Skin of body (tissue), 2 donors: ENCODE results near the gene TFB1M. TPM values are rescaled to one million over a fixed set of nuclear protein-coding genes. Genes with fewer than 3 reads are reported as not detected.
"Not testable (repeated sequence)": the region's sequence is repeated elsewhere in the genome, so short reads cannot be mapped to it uniquely, and the experiment has no call there.

Experiments used
- DNase-seq: peaks from one replicate; lab custom pipeline; 2025; lab: John Stamatoyannopoulos, UW
- total RNA-seq: library from RNA; depleted of rRNA; stranded (reverse); fragments of >200 nt; gene quantifications from one replicate; pipeline ENCODE4 v1.2.3, GENCODE V29; 2014

TFB1M gene
- total RNA-seq, 1 donor from 2014 or later = 14.6 TPM

DNA sequence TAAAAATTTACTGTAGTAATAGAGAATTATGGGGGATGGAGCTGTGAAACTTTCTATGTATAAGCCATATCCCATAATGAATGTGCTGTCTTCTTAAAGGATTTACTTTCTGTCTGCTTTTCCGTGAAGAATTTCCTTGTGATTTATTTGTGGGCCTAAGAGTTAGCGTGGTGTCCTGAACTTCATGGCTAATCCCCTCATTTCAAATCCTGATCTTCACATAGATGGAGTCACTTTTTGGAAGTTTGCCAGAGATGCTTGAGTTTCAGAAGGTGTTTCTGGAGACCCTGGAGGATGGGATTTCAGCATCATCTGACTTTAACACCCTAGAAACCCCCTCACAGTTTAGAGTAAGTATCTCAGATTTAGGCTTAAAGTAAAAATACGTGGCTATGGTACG, 69.8 kb downstream of the TFB1M start:
- DNase-seq = no peak

DNA sequence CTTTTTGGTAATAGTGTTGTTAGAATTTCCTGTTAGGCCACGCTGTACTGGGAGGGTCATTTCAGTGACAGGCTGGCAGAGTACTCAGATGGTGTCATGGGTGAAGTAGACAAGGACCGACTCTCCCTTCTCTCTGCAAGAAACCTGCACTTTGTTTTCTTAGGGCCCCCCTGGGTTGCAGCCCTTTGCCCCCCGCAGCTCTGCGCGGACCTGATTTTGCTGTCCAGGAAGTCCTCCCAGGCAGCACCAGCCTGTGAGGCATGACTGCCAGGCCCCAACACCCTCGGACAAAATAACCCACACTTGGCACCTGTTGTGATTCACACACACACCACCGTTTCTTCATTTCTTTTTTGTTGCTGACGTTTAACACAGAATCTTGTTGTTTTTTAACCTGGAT, 72.3 kb downstream of the TFB1M start:
- DNase-seq = no peak

- DNase-seq = no peak
Observed at GRCh38 chr6:155240905-155241600, 73.2 kb downstream of the TFB1M start.

- no peak for DNase-seq
Observed at GRCh38 chr6:155237613-155238012, 76.7 kb downstream of the TFB1M start.

DNA sequence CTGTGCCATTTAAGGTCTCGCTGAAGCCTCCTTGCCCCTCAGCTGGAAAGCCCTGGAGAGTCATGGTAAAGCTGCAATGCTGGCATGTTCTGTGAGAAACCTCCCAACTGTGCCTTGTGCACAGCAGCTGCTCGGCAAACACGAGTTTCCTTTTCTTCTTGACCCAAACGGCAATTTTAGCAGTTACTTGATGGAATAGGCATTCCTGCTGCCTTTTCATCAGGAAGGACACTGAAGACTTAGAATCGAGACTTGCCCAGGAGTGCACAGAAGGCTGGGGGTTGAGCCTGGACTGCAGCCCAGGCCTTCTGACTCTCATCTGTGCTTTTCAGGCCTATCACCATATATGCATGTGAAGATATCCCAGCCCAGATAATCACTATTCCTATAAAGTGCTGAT, 79.2 kb downstream of the TFB1M start:
- no peak for DNase-seq

- DNase-seq = no peak
Observed at GRCh38 chr6:155234687-155235086, 79.6 kb downstream of the TFB1M start.

- no peak for DNase-seq
Observed at GRCh38 chr6:155234167-155234566, 80.1 kb downstream of the TFB1M start.

DNA sequence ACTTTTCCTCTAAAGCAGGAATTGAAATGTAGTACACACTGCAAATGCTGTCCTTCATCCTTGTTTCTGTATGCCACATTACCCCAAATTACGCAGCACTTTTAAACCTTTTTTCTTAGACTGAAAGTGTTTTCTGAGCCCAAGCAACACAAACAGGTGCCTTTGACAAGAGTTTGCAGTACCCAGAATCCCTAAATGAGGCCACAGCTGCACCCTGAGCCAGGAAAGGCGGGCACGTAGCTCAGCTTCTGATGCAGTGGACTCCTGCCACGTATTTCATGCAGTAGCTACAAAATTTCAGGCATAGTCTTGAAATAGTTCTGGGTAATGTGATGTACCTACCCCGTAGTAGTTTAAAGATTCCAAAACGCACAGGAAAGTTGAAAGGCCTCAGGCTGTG, 81.4 kb downstream of the TFB1M start:
- no peak for DNase-seq

DNA sequence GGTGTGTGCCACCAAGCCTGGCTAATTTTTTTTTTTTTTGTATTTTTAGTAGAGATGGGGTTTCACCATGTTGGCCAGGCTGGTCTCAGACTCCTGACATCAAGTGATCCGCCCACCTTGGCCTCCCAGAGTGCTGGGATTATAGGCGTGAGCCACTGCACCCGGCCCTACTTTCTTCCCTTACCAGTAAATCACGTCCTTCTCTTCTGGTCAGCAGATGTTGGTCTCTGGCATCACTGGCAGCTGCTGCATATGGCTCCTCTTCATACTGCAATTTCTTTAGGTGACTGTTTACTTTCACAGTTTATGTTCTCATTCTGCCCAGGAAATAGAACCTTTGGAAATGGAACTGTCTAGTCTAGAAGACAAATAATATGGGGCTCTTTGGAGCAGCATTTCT, 83.3 kb downstream of the TFB1M start:
- not testable (repeated sequence) for DNase-seq

GRCh38 chr6:155228546-155229166, 85.6 kb downstream of the TFB1M start:
- no peak for DNase-seq

GRCh38 chr6:155227046-155227445, 87.2 kb downstream of the TFB1M start:
- DNase-seq = no peak

- DNase-seq = no peak
Observed at GRCh38 chr6:155224618-155225017, 89.7 kb downstream of the TFB1M start.

DNA sequence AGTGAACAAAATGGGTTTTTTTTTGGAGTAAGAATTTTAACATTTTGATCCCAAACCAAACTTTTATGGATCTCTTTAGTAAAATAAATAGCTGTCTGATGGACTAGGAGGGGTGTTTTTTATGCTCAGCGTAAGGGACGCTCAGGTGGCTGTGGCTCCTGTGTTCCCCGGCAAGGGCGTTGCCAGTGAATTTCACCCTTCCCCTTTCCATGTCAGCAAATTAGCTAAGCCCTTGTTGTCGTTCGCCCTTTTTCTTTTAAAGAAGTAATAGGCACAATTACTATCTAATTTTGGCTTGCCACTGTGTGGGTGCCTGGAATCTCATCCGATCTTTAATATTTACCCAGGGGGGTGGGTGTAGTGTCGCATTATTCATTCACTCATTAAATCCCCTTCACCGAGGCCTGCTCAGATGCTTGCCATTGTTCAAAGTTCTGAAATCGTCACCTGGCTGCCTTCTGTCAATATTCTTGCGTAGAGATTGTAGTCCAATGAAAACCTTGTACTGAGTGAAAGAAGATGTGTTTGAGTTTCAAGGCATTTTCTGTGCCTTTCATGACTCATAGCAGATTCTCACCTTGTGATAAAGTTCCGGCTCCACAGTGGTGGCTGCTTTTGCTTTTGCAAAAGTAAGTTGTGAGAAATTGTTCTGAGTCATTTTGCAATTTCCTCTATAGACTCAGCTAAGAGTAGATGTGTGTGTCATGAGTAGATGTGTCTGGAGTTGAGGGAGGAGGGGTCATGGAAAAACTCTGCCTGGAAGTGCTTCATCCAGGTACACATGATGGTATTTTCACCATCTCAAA, 90.4 kb downstream of the TFB1M start:
- no peak for DNase-seq

DNA sequence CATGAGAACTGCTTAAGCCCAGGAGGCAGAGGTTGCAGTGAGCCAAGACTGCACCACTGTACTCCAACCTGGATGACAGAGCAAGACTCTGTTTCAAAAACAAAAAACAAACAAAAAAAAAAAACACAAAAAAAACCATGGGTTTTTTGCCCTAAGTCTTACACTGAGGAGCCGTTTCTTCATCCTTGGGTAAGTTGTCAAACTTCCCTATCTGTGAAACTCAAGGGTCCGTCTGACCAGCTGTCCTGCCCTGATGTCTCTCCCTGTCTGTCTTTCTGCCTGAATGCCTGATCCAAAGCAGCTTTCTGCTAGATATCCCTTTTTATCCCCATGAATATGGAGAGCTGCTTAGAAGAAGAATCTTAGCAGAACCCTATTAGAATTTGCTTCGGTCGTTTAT, 91.8 kb downstream of the TFB1M start:
- DNase-seq = no peak

DNA sequence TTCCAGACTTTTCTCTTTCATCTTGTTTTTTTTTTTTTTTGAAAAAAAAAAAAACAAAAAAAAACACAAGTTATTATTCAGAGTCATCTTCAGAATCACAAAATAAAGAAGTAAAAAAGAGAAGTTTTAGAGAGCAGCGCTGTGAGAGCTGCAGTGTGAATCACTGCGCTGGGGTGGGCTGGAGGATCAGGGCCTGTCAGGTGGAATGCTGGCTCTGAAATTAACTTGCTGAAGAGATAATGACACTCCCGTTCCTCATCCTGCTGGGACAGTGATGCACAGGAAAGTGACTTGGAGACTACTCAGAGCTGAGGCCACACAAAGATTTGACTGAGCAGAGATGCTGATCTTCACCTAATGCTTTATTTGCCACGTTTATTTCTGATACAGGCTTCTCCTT, 93.2 kb downstream of the TFB1M start:
- no peak for DNase-seq

DNA sequence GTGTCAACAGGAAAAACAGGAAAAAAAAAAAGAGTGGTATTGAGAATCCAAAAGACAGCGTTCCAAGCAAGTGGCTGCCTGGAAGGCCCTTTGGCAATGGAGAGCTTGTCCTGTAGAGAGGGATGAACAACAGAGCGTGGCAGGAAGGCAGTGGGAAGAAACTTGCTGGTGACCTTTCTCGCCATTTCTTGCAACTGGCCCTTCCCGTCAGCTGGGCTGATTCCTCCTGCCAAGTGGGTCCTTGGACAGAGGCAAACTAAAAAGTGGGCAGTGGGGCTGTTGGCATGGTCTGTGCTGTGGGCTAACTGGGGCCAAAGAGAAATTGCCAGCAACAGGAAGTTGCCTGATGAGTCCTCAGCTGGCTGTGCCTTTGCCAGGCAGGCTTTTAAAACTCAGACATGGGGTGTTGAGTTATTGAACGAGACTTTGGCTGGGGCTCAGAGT, 94.4 kb downstream of the TFB1M start:
- no peak for DNase-seq

- no peak for DNase-seq
Observed at GRCh38 chr6:155219299-155219698, 95.0 kb downstream of the TFB1M start.

DNA sequence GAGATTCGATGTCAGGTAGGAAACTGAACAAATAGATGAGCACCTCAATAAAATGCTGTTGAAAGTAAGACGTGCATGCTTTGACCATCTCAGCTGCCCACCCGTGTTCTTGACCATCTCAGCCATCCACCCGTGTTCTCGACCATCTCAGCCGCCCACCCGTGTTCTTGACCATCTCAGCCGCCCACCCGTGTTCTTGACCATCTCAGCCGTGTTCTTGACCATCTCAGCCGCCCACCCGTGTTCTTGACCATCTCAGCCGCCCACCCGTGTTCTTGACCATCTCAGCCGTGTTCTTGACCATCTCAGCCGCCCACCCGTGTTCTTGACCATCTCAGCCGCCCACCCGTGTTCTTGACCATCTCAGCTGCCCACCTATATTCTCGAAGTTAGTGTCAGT, 95.6 kb downstream of the TFB1M start:
- DNase-seq = not testable (repeated sequence)

GRCh38 chr6:155216312-155217046, 97.8 kb downstream of the TFB1M start:
- DNase-seq = no peak

DNA sequence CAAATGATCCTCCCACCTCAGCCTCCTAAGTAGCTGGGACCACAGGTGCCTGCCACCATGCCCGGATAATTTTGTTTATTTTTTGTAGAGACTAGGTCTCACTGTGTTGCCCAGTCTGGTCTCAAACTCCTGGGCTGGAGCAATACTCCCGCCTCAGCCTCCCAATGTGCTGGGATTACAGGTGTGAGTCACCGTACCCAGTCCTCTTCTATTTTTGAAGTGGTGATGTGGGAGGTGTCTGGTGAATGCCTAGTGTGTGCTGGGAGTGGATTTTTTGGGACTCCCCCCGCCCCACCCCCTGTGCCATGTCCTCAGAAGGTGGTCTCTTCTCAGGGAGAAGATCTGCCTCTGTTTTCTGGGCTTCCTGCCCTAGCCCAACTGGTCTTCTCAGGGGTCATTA, 98.4 kb downstream of the TFB1M start:
- no peak for DNase-seq

- no peak for DNase-seq
Observed at GRCh38 chr6:155213611-155214372, 100.5 kb downstream of the TFB1M start.
